Gastroesophageal sphincter (tissue), 3 donors: ENCODE results near the gene GLB1L3.

Experiments
- CTCF ChIP-seq, 4 experiments: fragments of 200-600 bp in 2 of 4; fragments of 450-650 bp in 2 of 4; sonication (generic) in 1 of 4; IDR thresholded peaks; one replicate each; pipeline ENCODE4 v1.5.1; 2017 to 2019; ENCODE audit warnings: antibody characterized with exemption in 4 of 4, mild to moderate bottlenecking in 2 of 4, moderate library complexity in 2 of 4
- POLR2A ChIP-seq, 2 donors: fragments of 450-650 bp; IDR thresholded peaks; one replicate each; pipeline ENCODE4 v1.6.1; 2017; ENCODE audit warnings: antibody characterized with exemption in 2 of 2, mild to moderate bottlenecking in 2 of 2, moderate library complexity in 1 of 2

DNA sequence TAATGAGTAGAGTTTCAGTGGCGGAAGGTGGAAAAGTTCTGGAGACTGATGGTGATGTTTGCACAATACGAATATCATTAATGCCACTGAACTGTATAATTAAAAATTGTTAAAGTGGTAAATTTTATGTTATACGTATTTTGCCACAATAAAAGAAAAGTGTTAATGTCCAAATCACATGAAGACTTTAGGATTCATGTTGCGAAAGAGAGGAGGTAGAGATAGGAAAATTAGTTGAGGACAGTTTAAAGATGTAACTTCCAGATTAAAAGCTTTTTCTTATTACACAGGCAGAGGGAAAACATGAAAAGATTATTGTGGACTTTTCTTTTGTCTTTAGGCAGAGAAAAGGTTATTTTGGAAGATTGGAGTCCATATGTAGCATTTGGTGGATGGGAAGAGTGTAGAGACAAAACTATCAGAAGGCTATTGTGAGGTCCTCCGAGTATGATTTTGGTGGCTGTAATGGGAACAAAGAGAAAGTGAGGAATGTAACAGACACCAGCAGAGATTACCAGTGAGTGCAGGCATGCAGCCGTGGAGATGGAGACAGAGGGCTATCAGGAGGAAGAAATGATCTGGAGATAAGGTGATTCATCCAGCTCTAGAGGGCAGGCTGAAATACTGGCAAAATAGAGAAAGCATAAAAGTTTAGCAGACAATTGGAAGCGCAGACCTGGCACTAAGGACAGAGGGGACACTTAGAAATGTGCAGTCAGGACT, 39.2 kb upstream of the GLB1L3 start:
- TF ChIP-seq CTCF (IDR thresholded peaks at IDR 0.05) (no peak), POLR2A (IDR thresholded peaks at IDR 0.05) (no peak)
